Measurements from ENCODE around the gene SH3PXD2B. TPM values are rescaled to one million over a fixed set of nuclear protein-coding genes. Genes with fewer than 3 reads are reported as not detected.

The SH3PXD2B gene
- total and polyA plus RNA-seq, 10 of the 15 experiments (the other 5 are each of a cell fraction or from before 2014, with no cell fraction given) = 0.05 to 1.6 (median 0.57) TPM

GRCh38 chr5:172439785-172440477 is 14.4 kb downstream of the SH3PXD2B start:
- ChIA-PET POLR2A (no interaction called here), SMC1A (ENCODE audit: uncharacterized antibody, unreplicated experiment) (no interaction called here), CTCF (interaction anchor here (1.1 kb wide), 1 partner anchor 111 kb away, joined by 3 read pairs; no protein-coding TSS in a partner anchor), RAD21 (ENCODE audit: unreplicated experiment) (interaction anchor here (0.7 kb wide), 1 partner anchor 10 kb away, joined by 3 read pairs; no protein-coding TSS in a partner anchor)
- H4K20me1 ChIP-seq (ENCODE audit: control insufficient read depth, insufficient read depth) = no peaks in the 10 kb centered on the region
- no peak for DNase-seq (ENCODE audit: low read depth, low spot score)
- H3K36me3 ChIP-seq (ENCODE audit: control insufficient read depth in 2 of 2, insufficient read depth in 2 of 2, low read length in 1 of 2) = no peaks in the 10 kb centered on the region
- in situ Hi-C loops (cut with MboI) (no loop called here), intact Hi-C loops (cut with micrococcal nuclease; ENCODE audit: unreplicated experiment) (no loop called here)
- no peaks in the 10 kb centered on the region for H3K4me1 ChIP-seq (ENCODE audit: control insufficient read depth, insufficient read depth, low read length)
- H3K27ac ChIP-seq (ENCODE audit: control insufficient read depth, insufficient read depth) = no peak overlapping the region
- H2AFZ ChIP-seq (ENCODE audit: control insufficient read depth, low read depth, low read length) = no peak overlapping the region
- H3K79me2 ChIP-seq (ENCODE audit: control insufficient read depth, insufficient read depth, low read length) = no peaks in the 10 kb centered on the region
- ATAC-seq = no peak
- no peak overlapping the region for H3K4me3 ChIP-seq
- FAIRE-seq = no peak
- H3K9ac ChIP-seq (ENCODE audit: control insufficient read depth, insufficient read depth, low read length) = no peak overlapping the region
- H3K9me3 ChIP-seq (replicated peaks; ENCODE audit: control insufficient read depth, insufficient read depth, low read length) = no peaks in the 10 kb centered on the region; the same call in 2 of the 3 replicates
- 41% methylated on average over 22 of the region's 22 CpGs for WGBS (ENCODE audit: insufficient coverage, insufficient replicate concordance, low lambda C conversion rate, missing lambda C conversion rate)
- BruUV-seq (replicated peaks) = no TSS peak
- no peak overlapping the region for H3K4me2 ChIP-seq (ENCODE audit: control insufficient read depth, insufficient read depth)
- H3K27me3 ChIP-seq (replicated peaks in 1 of 2; ENCODE audit: control insufficient read depth in 2 of 2, insufficient read depth in 2 of 2, low read length in 1 of 2) = peaks cover 3 to 7% of the 10 kb centered on the region in 2 experiments; a peak in 3 of 4 replicates
- no peak for TF ChIP-seq CEBPZ (IDR thresholded peaks at IDR 0.05; ENCODE audit: low read depth, low read length)
- TF ChIP-seq BACH1 (IDR thresholded peaks at IDR 0.05; ENCODE audit: borderline replicate concordance) = no peak
- no peak for TF ChIP-seq IKZF2 (IDR thresholded peaks at IDR 0.05)
- TF ChIP-seq RBBP5 (conservative IDR thresholded peaks at IDR 0.05) = no peak
- TF ChIP-seq ZSCAN29 (IDR thresholded peaks at IDR 0.05) = no peak
- TF ChIP-seq TAF1 (IDR thresholded peaks at IDR 0.05; ENCODE audit: borderline replicate concordance, low read depth, low read length) = no peak
- TF ChIP-seq RB1 (IDR thresholded peaks at IDR 0.05; ENCODE audit: borderline replicate concordance) = no peak
- no peak for TF ChIP-seq SKIL (IDR thresholded peaks at IDR 0.05; ENCODE audit: low read depth, poor library complexity, severe bottlenecking)
- no peak for TF ChIP-seq HDAC6 (IDR thresholded peaks at IDR 0.05; ENCODE audit: unreplicated experiment)
- no peak for TF ChIP-seq REST (IDR thresholded peaks at IDR 0.05; ENCODE audit: low read depth, low read length)
- TF ChIP-seq CHD4 (IDR thresholded peaks at IDR 0.05) = no peak
- no peak for TF ChIP-seq NFYA (IDR thresholded peaks at IDR 0.05; ENCODE audit: borderline replicate concordance, low read depth, low read length)
- no peak for TF ChIP-seq ELK1 (IDR thresholded peaks at IDR 0.05; ENCODE audit: low read depth, low read length)
- TF ChIP-seq CBFB (IDR thresholded peaks at IDR 0.05; ENCODE audit: low read depth) = no peak

Measured in GM12878 (cell line).